K562 (cell line): ENCODE data around the gene KLK10. TPM values are rescaled to one million over a fixed set of nuclear protein-coding genes. Genes with fewer than 3 reads are reported as not detected.

ENCODE experiments used
- ATAC-seq: fragments of 200-7000 bp; cut with Tn5 transposase; 3 replicates; pipeline ENCODE4 v1.9.1; 2020; ENCODE audit warnings: moderate library complexity
- BruUV-seq: library from RNA; stranded (reverse); fragments of 400-500 nt; replicated peaks from 2 replicates; lab custom pipeline; 2021; lab: Mats Ljungman, UMichigan
- CTCF ChIA-PET: fragments of 300-600 bp; formaldehyde crosslinking; extraction: SDS; loops from one replicate; lab custom pipeline; 2021; ENCODE audit warnings: low intra/inter-chr PET ratio; lab: Yijun Ruan, JAX
- POLR2A ChIA-PET: fragments of 300-600, 350-650 bp; sonication (Branson Sonifier 250); formaldehyde crosslinking; extraction: SDS; loops from one replicate; lab custom pipeline; 2021; ENCODE audit warnings: antibody characterized with exemption, inconsistent platforms; lab: Yijun Ruan, JAX
- DNase-seq, 4 experiments: peaks; one replicate each; pipeline versions ENCODE4 v3.0.0 to v3.0.0-alpha.2; 2011 to 2018; ENCODE audit warnings: low spot score in 3 of 4, mixed read lengths in 3 of 4; ENCODE audit errors: extremely low read depth in 1 of 4
- FAIRE-seq: peaks from 2 replicates; lab custom pipeline; 2011; peaks lifted over from hg19 to GRCh38; lab: Jason Lieb, UNC
- H2AFZ ChIP-seq: 2 replicates; pipeline ENCODE4 v1.6.0; 2011; ENCODE audit warnings: low read depth, low read length, control low read depth, inconsistent platforms
- H3K27ac ChIP-seq: fragments of 200-600 bp; 3 replicates; pipeline ENCODE4 v1.8.0; 2011; ENCODE audit warnings: low read depth, mild to moderate bottlenecking, control low read depth, inconsistent platforms, low read length, moderate library complexity, mixed read lengths; ENCODE audit errors: extremely low read depth
- H3K27me3 ChIP-seq, 2 experiments: fragments of 300-600 bp in 1 of 2; 2 replicates in 1 of 2; 3 replicates in 1 of 2; pipeline versions ENCODE4 v1.6.0 to v1.8.0; 2011; ENCODE audit warnings: inconsistent platforms in 2 of 2, low read length in 2 of 2, mild to moderate bottlenecking in 1 of 2, mixed read lengths in 1 of 2, moderate library complexity in 1 of 2; ENCODE audit not compliant: control insufficient read depth in 2 of 2, insufficient read depth in 2 of 2
- H3K36me3 ChIP-seq: fragments of 300-600 bp; 3 replicates; pipeline ENCODE4 v1.8.0; 2011; ENCODE audit warnings: mild to moderate bottlenecking, low read length, inconsistent platforms; ENCODE audit not compliant: control insufficient read depth, insufficient read depth
- H3K4me1 ChIP-seq, 2 experiments: fragments of 200-600 bp in 1 of 2; replicated peaks in 1 of 2; 2 replicates in 1 of 2; 3 replicates in 1 of 2; pipeline versions ENCODE4 v1.5.1 to v1.8.0; 2011; ENCODE audit warnings: inconsistent platforms in 2 of 2, low read length in 2 of 2, mild to moderate bottlenecking in 1 of 2, mixed read lengths in 1 of 2, moderate library complexity in 1 of 2; ENCODE audit not compliant: control insufficient read depth in 2 of 2, insufficient read depth in 2 of 2
- H3K4me2 ChIP-seq: 2 replicates; pipeline ENCODE4 v1.6.1; 2011; ENCODE audit warnings: low read length, control low read depth, inconsistent platforms, mixed read lengths; ENCODE audit not compliant: insufficient read depth
- H3K4me3 ChIP-seq: fragments of 200-600 bp; sonication (generic), shearing (Covaris generic); 2 replicates; pipeline ENCODE4 v1.5.1; 2016; ENCODE audit warnings: control low read depth, inconsistent platforms
- H3K79me2 ChIP-seq: fragments of 200-600 bp; 3 replicates; pipeline ENCODE4 v1.8.0; 2011; ENCODE audit warnings: low read length, inconsistent platforms; ENCODE audit not compliant: control insufficient read depth, insufficient read depth
- H3K9ac ChIP-seq, 2 experiments: 2 replicates each; pipeline versions ENCODE4 v1.6.0 to v1.6.1; 2011; ENCODE audit warnings: low read depth in 2 of 2, low read length in 2 of 2, control low read depth in 1 of 2, inconsistent platforms in 1 of 2, mild to moderate bottlenecking in 1 of 2, mixed read lengths in 1 of 2; ENCODE audit not compliant: insufficient read depth in 1 of 2
- H3K9me1 ChIP-seq: one replicate; pipeline ENCODE4 v1.6.0; 2011; ENCODE audit warnings: inconsistent platforms, mild to moderate bottlenecking, low read length, moderate library complexity; ENCODE audit not compliant: control insufficient read depth, insufficient read depth
- H3K9me3 ChIP-seq: replicated peaks from 2 replicates; pipeline ENCODE4 v1.5.1; 2011; ENCODE audit warnings: low read depth, low read length, inconsistent platforms; ENCODE audit not compliant: control insufficient read depth, insufficient read depth
- H4K20me1 ChIP-seq: replicated peaks from 2 replicates; pipeline ENCODE4 v1.6.1; 2011; ENCODE audit warnings: low read length, inconsistent platforms, mixed read lengths; ENCODE audit not compliant: control insufficient read depth, insufficient read depth
- ARHGAP35 ChIP-seq: fragments of 450-650 bp; IDR thresholded peaks from 2 replicates; pipeline ENCODE4 v1.6.1; 2018; ENCODE audit not compliant: partially characterized antibody
- BCLAF1 ChIP-seq, 2 experiments: fragments of 450-650 bp in 1 of 2; IDR thresholded peaks; 2 replicates each; pipeline ENCODE4 v1.6.1; 2011 to 2017; ENCODE audit warnings: low read depth in 2 of 2, antibody characterized with exemption in 1 of 2, borderline replicate concordance in 1 of 2, low read length in 1 of 2, mild to moderate bottlenecking in 1 of 2, mixed read lengths in 1 of 2; ENCODE audit not compliant: control insufficient read depth in 1 of 2
- CUX1 ChIP-seq: fragments of 200-800 bp; sonication (Bioruptor generic); IDR thresholded peaks from 2 replicates; pipeline ENCODE4 v1.6.1; 2016; ENCODE audit warnings: missing genetic modification characterization, missing compliant biosample characterization
- FOXA3 ChIP-seq, 2 experiments: fragments of 450-650 bp in 1 of 2; sonication (generic) in 1 of 2; formaldehyde crosslinking; IDR thresholded peaks in 1 of 2; conservative IDR thresholded peaks in 1 of 2; 2 replicates each; pipeline versions ENCODE4 v1.4.0 to v1.8.0; 2020 to 2022; ENCODE audit warnings: mild to moderate bottlenecking in 2 of 2, missing genetic modification reagents in 1 of 2
- SIN3A ChIP-seq, 2 experiments: fragments of 150-350 bp in 1 of 2; IDR thresholded peaks; 2 replicates each; pipeline ENCODE4 v1.6.1; 2011 to 2016; ENCODE audit warnings: borderline replicate concordance in 2 of 2, low read depth in 2 of 2, low read length in 2 of 2, mild to moderate bottlenecking in 2 of 2, moderate library complexity in 2 of 2; ENCODE audit not compliant: control insufficient read depth in 1 of 2
- ZFP1 ChIP-seq: fragments of 450-650 bp; formaldehyde crosslinking; IDR thresholded peaks from 2 replicates; pipeline ENCODE4 v1.4.0; 2020; ENCODE audit warnings: mild to moderate bottlenecking, mixed read lengths
- ZNF184 ChIP-seq: sonication (generic); formaldehyde crosslinking; IDR thresholded peaks from 2 replicates; pipeline ENCODE4 v1.5.0; 2020; ENCODE audit warnings: missing genetic modification reagents
- ZNF274 ChIP-seq: IDR thresholded peaks from 2 replicates; pipeline ENCODE4 v1.6.1; 2011; ENCODE audit warnings: low read depth, mild to moderate bottlenecking, low read length, moderate library complexity, borderline replicate concordance
- in situ Hi-C: fragments of 300-500 bp; cut with MboI; formaldehyde crosslinking; loops from 4 replicates; pipeline ENCODE4 v1.15.0; 2018; ENCODE audit warnings: inconsistent platforms, mixed read lengths
- intact Hi-C: fragments of 100-400 bp; cut with micrococcal nuclease; formaldehyde crosslinking; loops from 2 replicates; pipeline ENCODE4 v1.14.2; 2022
- polyA plus RNA-seq, 8 experiments: library from polyadenylated mRNA; depleted of rRNA in 4 of 8; stranded (reverse) in 5 of 8; unstranded in 3 of 8; fragments of >200 nt; fragmentation: Nextera tagmentation in 2 of 8; fragmentation: Illumina TruSeq in 1 of 8; extraction: Ambion mirVana in 2 of 8; extraction: Trizol in 1 of 8; gene quantifications; 2 replicates each; pipeline versions ENCODE4 v1.2.1 to v1.2.3, GENCODE V29; 2011 to 2014; ENCODE audit warnings: inconsistent platforms in 1 of 8, missing spikeins in 1 of 8
- total RNA-seq, 7 experiments: library from RNA; depleted of rRNA in 6 of 7; stranded (reverse); fragments of >200 nt in 6 of 7; fragmentation: Illumina TruSeq in 2 of 7; extraction: Trizol in 2 of 7; gene quantifications; 2 replicates each; pipeline versions ENCODE4 v1.2.1 to v1.2.3, GENCODE V29; 2011 to 2021; ENCODE audit warnings: low replicate concordance in 1 of 7

Gene KLK10
- total and polyA plus RNA-seq, 9 of the 15 experiments (the other 6 are each of a cell fraction or from before 2014, with no cell fraction given) = 0.11 TPM; not detected in 8

GRCh38 chr19:51055866-51056265 lies 36.4 kb upstream of the KLK10 start:
- Histone ChIP-seq H3K4me1 (no peaks in the 10 kb centered on the region), H2AFZ (no peak overlapping the region), H3K27ac (no peak overlapping the region), H3K9me3 (no peaks in the 10 kb centered on the region), H3K4me2 (no peak overlapping the region), H3K9me1 (no peaks in the 10 kb centered on the region), H3K9ac (no peak overlapping the region), H3K27me3 (peaks cover 14 to 17% of the 10 kb centered on the region in 2 experiments; a peak in 4 of 5 replicates), H3K36me3 (no peaks in the 10 kb centered on the region), H3K79me2 (no peaks in the 10 kb centered on the region), H4K20me1 (no peaks in the 10 kb centered on the region), H3K4me3 (no peak overlapping the region)
- intact Hi-C loops (no loop called here), in situ Hi-C loops (no loop called here)
- FAIRE-seq (no peak), DNase-seq (no peak), ATAC-seq (no peak)
- TF ChIP-seq CUX1 (CRISPR knock-in tag) = no peak
- no peak for TF ChIP-seq BCLAF1 (IDR thresholded peaks at IDR 0.05; ENCODE audit: borderline replicate concordance in 1 of 2, control insufficient read depth in 1 of 2, low read depth in 2 of 2, low read length in 1 of 2)
- TF ChIP-seq ZFP1 (CRISPR knock-in tag) = no peak
- TF ChIP-seq ZNF184 = no peak
- no peak for TF ChIP-seq ZNF274
- TF ChIP-seq ARHGAP35 = no peak
- TF ChIP-seq SIN3A (IDR thresholded peaks at IDR 0.05; ENCODE audit: borderline replicate concordance in 2 of 2, control insufficient read depth in 1 of 2, low read depth in 2 of 2, low read length in 2 of 2) = no peak
- TF ChIP-seq FOXA3 (CRISPR knock-in tag; conservative IDR thresholded peaks at IDR 0.05 in 1 of 2, IDR thresholded peaks at IDR 0.05 in 1 of 2) = no peak
- ChIA-PET POLR2A (no interaction called here), CTCF (no interaction called here)
- BruUV-seq = no TSS peak
